ENCODE results near the gene CACNA1G.

Gene CACNA1G

GRCh38 chr17:50570032-50570431 is 9.5 kb downstream of the CACNA1G start:
- no peak for DNase-seq

DNA sequence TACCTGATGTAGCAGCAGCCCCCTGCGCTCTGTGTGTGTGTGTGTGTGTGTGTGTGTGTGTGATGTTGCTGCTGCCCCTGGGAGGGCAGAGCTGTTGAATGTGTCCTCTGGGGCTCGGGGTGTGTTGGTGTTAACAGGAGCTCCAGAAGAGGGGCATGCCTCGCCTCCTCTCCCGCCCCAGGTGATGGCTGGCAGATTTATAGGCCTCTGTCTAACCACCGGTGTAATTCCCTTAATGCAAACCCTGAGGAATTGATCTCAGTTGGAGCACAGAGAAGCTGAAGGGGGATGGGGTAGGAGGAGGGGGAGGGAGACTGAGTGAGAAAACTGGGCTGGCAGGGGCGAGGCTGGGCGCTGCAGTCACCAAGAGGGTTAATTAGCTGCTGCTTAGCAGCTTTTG is 10.0 kb downstream of the CACNA1G start:
- DNase-seq: no peak

DNA sequence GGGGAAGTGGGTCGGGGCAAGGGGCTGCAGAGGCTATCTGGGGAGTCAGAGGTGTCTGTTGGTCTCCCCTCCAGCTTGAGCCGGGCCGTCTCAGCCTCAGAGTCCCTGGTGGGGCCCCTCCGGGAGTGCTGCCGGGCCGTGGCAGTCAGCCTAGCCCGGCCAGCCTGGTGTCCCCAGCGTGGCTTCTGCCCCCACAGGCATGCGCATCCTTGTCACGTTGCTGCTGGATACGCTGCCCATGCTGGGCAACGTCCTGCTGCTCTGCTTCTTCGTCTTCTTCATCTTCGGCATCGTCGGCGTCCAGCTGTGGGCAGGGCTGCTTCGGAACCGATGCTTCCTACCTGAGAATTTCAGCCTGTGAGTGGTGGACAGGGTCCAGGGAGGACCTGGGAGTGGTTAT is 11.2 kb downstream of the CACNA1G start:
- DNase-seq: no peak

GRCh38 chr17:50572541-50572940 is 12.0 kb downstream of the CACNA1G start:
- DNase-seq: no peak

- DNase-seq: no peak
Measured at GRCh38 chr17:50573866-50574611, 13.5 kb downstream of the CACNA1G start.

GRCh38 chr17:50575581-50576210 is 15.2 kb downstream of the CACNA1G start:
- DNase-seq: peak in 1 of 3 donors; percentile 35

DNA sequence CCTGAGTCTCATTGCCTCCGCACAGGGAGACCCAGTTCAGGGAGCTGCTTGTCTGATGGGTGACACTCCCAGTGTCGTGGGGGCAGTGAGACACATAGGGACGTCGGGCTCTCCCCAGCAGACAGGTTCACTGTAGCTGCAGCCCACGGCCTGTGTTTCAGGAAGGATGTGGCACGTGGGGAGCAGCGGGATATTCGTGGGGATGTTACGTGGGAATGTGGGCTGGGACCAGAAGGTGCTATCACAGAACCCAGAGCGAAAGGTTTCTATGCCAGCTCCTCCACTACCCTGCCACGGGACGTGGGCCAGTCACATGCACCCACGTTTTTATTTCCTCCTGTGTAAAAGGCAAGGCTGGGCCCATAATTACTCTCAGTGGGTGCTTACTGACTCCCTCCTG is 16.3 kb downstream of the CACNA1G start:
- DNase-seq: no peak

DNA sequence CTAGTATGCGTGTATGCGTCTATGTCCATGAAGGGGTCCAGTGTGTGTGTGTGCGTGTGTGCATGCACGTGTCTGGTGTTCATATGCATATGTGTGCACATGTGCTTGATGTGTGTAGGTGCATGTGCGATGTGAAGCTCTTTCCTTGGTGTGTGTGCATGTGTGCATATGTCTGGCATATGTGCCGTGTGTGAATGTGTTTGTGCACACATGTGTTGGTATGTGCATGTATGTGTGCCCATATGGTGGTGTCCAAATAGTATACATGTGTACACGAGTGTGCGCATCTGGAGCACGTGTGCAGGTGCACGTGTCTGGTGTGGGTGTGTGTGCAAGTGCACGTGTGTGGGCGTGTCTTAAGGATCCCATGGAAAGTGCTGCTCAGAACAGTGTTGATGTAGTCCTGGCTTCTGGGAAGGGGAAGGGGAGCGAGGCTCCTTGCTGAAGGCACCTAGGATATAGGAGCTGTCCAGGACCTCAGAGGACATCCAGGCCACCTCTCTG is 17.0 kb downstream of the CACNA1G start:
- no peak for DNase-seq

DNA sequence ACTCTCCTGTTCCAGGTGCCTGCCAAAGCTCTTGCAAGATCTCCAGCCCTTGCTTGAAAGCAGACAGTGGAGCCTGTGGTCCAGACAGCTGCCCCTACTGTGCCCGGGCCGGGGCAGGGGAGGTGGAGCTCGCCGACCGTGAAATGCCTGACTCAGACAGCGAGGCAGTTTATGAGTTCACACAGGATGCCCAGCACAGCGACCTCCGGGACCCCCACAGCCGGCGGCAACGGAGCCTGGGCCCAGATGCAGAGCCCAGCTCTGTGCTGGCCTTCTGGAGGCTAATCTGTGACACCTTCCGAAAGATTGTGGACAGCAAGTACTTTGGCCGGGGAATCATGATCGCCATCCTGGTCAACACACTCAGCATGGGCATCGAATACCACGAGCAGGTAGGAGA is 17.7 kb downstream of the CACNA1G start:
- no peak for DNase-seq

GRCh38 chr17:50579399-50579798 is 18.9 kb downstream of the CACNA1G start:
- no peak for DNase-seq

DNA sequence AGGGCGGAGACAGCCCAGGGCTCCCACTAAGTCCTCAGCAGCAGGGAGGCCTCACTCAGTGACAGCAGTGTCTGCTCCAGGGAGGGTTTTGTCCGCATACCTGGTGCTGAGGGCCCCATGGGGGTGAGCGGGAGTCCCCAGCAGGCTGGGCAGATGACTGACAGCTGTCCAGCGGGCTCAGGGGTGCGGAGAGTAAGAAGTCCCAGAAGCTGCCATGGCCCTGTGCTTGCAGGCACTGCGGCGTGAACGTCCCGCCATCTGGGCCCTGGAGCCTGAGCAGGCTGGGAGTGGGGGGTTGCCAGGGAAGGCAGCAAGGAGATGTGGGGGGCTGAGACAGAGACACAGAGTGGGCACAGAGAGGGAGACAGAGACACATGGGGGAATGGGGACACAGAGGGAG is 20.1 kb downstream of the CACNA1G start:
- DNase-seq: no peak

DNA sequence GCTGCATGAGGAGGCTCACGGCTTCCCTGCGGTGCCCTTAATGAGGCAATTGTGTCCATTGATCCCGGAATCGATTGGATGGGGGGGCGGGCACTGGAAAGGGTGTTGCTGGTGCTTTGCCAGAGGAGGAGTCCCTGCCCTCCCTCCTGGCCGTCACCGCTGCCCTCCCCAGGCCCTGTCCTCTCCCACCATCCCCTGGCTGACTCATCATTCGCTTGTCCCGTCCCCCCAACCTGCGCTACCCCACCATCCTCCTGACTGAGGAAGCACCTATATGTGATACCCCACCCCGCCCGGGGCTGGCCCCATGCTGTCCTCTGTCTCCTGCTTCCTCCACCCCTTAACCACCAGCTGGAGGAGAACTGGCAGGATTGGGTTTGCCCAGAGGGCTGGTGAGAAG is 20.8 kb downstream of the CACNA1G start:
- no peak for DNase-seq

- DNase-seq: no peak
Measured at GRCh38 chr17:50582741-50583140, 22.2 kb downstream of the CACNA1G start.

- no peak for DNase-seq
Measured at GRCh38 chr17:50583641-50584040, 23.1 kb downstream of the CACNA1G start.

GRCh38 chr17:50584116-50584515 is 23.6 kb downstream of the CACNA1G start:
- no peak for DNase-seq

GRCh38 chr17:50584749-50585148 is 24.2 kb downstream of the CACNA1G start:
- no peak for DNase-seq

DNA sequence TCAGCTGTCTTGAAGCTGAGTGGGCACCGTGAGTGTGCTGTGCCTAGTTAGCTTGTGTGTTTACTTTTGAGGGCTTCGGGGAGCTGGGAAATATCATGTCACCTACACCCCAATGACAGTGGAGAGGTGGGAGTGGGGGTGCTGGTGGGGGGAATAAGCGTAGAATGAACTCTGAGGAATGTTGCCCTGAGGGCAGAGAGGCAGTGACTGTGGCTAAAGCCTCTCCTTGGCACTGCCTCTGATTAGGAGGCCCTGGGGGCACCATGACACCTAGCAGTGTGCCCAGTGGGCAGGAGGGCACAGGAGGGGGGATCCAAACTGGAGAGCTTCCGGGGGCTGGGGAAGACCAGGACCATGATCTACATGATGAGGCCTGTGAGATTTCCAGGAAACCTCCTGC is 24.8 kb downstream of the CACNA1G start:
- no peak for DNase-seq

- DNase-seq: no peak
Measured at GRCh38 chr17:50585891-50586290, 25.4 kb downstream of the CACNA1G start.

DNA sequence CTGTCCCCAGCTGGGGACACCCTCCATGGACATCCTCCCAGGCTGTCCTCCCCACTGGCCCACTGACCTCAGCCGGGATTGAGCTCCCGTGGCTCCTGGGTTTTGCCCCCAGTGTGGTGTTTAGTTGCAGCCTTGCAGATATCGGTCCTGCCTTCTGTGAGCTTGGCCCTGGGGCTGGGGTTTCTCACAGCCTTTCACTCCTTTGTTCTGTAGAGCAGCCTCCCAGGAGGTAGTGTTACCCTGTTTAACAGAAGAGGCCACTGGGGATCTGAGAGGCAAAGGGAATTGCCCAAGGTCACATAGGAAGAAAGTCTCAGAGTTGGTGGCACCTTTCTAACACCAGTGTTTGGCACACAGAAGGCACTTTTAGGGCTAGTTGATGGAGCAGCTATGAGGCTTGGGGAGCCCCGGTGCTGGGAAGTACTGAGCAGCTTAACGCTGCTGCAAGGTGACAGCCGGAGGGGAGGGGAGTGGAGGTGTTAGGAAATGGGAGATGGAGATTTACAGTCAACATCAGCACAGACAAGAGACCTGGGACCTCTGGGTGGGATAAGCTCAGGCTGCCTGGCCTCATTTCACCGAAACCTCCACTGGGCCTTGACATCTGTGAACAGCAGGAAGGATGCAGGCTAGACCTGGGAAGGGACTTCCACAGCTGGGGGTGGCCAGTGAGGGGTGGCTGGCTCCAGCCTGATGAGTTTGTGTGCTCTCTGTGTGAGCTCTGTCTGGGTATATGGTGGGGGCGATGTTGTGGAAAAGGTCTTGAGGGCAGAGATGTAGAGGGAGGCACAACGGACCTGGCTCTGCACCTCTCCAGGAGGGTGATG is 26.1 kb downstream of the CACNA1G start:
- DNase-seq: no peak

- DNase-seq: no peak
Measured at GRCh38 chr17:50587571-50587970, 27.1 kb downstream of the CACNA1G start.

DNA sequence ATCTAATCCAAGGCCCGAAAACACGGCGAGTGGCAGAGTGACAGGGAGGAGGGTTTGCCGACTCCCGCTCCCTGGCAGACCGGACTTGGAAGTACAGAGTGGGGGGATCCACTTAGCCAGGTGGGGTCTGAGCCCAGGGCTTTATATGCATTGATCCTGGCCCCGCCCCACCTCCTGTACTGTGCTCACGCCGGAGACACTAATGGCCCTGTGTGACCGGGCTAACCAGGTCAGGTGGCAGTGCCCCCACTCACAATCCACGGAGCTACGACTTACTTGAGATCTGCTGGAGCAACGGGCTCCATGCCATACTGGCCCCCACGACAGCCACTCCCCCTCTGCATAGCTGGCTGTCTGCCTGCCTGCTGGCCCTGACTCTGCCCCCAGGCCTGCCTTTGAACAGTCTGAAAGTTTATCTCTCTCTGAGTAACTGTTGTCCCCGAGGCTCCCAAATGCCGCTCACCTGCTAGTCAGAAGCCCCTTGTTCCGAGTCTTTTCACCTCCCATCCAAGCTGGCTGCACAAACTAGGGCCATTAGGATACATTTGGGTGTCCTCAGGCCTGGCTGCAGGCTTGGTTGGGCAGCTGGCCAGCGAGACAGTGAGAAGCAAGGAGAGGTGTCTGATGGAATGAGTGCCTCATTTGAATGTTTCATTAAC is 28.0 kb downstream of the CACNA1G start:
- no peak for DNase-seq

GRCh38 chr17:50589095-50589705 is 28.7 kb downstream of the CACNA1G start:
- DNase-seq: no peak
